Mucosa of stomach (tissue), 1 donor: ENCODE results near the gene ZBTB4.
"Not testable (repeated sequence)": the region's sequence is repeated elsewhere in the genome, so short reads cannot be mapped to it uniquely, and the experiment has no call there.

ENCODE experiments used
- H3K27me3 ChIP-seq: one replicate; pipeline ENCODE4 v1.7.0; 2013; ENCODE audit warnings: mild to moderate bottlenecking, low read length; ENCODE audit not compliant: control insufficient read depth, insufficient read depth
- H3K36me3 ChIP-seq: one replicate; pipeline ENCODE4 v1.7.0; 2013; ENCODE audit warnings: low read length; ENCODE audit not compliant: control insufficient read depth, insufficient read depth
- H3K4me1 ChIP-seq: one replicate; pipeline ENCODE4 v1.7.0; 2013; ENCODE audit warnings: mild to moderate bottlenecking, low read length; ENCODE audit not compliant: control insufficient read depth, insufficient read depth
- H3K4me3 ChIP-seq: one replicate; pipeline ENCODE4 v1.7.0; 2013; ENCODE audit warnings: low read length
- H3K9ac ChIP-seq: one replicate; pipeline ENCODE4 v1.7.0; 2013; ENCODE audit warnings: mild to moderate bottlenecking, low read length, moderate library complexity
- H3K9me3 ChIP-seq: one replicate; pipeline ENCODE4 v1.7.0; 2013; ENCODE audit warnings: mild to moderate bottlenecking, low read length, moderate library complexity; ENCODE audit not compliant: control insufficient read depth
- donor health status: Pancreatic carcinoma.

The ZBTB4 gene

DNA sequence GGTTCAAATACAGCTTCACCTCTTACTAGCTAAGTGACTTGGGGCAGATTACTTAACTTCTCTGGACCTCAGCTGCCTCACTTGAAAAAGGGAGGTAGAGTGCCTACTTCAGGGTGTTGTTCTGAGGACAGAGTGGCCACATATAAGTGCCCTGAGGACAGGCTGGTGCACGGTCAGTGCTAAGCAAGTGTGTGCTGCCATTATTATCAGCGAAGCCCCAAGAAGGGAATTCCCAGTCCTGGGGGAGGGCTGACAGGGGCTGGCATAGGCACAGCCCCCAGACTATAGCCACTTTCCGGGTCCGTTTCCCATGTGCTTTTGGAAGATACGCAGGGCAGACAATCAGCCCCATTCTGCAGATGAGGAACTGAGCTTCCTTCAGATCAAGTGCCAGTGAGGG lies 2.5 kb downstream of the ZBTB4 start:
- peaks cover 43% of the 10 kb centered on the region for H3K4me1 ChIP-seq
- peak overlapping the region; percentile 93 for H3K9ac ChIP-seq
- H3K9me3 ChIP-seq: no peaks in the 10 kb centered on the region
- H3K36me3 ChIP-seq: no peaks in the 10 kb centered on the region
- no peaks in the 10 kb centered on the region for H3K27me3 ChIP-seq
- H3K4me3 ChIP-seq: no peak overlapping the region

DNA sequence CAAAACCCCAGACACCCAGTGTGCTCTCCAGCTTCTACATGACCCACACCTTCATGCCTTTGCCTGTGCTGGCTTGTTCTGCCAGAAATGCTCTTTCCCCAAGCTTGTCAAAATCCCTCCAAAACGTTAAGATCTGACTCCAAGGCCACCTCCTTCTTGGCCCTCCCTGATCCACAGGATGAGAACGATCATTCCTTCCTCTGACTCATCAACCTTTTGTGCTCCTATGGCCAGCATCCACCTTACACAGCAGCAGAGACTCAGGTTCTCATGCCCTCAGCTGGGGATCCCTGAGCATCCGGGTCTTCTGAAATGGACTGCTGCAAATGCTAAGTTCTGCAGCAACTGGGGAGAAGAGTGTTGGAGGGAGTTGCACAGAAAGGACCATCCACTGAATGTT lies 2.9 kb downstream of the ZBTB4 start:
- Histone ChIP-seq H3K36me3 (no peaks in the 10 kb centered on the region), H3K9me3 (no peaks in the 10 kb centered on the region), H3K4me1 (peaks cover 43% of the 10 kb centered on the region), H3K9ac (no peak overlapping the region), H3K4me3 (no peak overlapping the region), H3K27me3 (no peaks in the 10 kb centered on the region)

DNA sequence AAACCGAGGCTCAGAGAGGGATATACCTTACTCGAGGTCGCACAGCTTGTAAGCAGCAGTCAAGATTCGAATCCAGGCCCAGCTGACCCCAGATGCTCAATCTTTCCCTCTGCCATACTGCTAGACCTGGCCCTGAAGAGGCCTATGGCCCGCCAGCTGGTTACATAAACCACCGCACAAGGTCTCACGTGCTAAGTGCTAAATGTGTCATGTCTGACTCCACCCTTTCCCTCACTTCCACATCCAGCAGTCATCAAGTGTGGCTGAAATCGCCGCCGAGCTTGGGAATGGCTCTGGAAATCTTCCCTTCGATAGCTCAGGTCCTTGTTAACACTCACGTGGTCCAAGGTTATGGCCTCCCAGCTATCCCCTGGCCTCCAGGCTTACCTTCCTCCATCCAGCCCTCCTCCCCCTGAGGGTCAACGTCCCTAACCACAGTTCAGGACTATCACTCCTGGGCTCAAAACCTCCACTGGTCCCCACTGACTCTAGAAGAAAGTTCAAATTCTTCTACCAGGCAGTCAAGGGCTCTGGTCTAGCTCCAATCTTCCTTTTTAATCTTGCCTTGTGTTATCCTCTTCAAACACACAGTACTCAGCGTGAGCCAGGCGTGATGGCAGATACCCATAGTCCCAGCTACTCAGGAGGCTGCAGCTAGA lies 3.5 kb downstream of the ZBTB4 start:
- peaks cover 43% of the 10 kb centered on the region for H3K4me1 ChIP-seq
- H3K4me3 ChIP-seq: no peak overlapping the region
- no peaks in the 10 kb centered on the region for H3K36me3 ChIP-seq
- H3K9ac ChIP-seq: no peak overlapping the region
- no peaks in the 10 kb centered on the region for H3K9me3 ChIP-seq
- no peaks in the 10 kb centered on the region for H3K27me3 ChIP-seq

DNA sequence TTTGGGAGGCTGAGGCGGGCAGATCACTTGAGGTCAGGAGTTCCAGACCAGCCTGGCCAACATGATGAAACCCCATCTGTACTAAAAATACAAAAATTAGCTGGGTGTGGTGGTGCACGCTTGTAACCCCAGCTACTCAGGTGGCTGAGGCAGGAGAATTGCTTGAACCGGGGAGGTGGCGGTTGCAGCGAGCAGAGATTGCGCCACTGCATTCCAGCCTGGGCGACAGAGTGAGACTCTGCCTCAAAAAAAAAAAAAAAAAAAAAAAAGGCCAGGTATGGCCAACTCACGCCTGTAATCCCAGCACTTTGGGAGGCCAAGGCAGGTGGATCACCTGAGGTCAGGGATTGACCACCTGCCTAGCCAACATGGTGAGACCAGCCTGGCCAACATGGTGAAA lies 4.7 kb downstream of the ZBTB4 start:
- not testable (repeated sequence) for H3K27me3 ChIP-seq, H3K4me3 ChIP-seq, H3K9me3 ChIP-seq, H3K36me3 ChIP-seq, H3K9ac ChIP-seq
- peaks cover 36% of the 10 kb centered on the region for H3K4me1 ChIP-seq

DNA sequence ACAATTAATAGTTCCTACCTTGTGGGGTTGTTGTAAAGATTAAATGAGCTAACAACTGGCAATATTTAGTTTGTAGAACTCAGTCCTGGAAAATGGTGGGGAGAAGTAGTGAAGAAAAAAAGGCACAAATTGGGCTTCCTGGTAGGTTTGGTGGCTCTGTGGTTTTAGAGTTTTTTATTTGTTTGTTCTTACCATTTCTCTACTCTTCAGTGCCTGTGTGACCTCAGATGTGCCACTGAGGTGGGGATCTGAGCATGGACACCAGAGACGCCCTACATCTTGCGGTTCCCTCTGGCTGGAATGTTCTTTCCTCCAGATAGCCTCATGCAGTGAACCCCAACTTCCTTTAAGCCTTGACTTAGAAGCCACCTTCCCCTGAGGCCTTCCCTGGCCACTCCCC lies 7.7 kb downstream of the ZBTB4 start:
- Histone ChIP-seq H3K4me3 (no peak overlapping the region), H3K36me3 (peaks cover 4% of the 10 kb centered on the region), H3K9ac (no peak overlapping the region), H3K9me3 (no peaks in the 10 kb centered on the region), H3K4me1 (peaks cover 14% of the 10 kb centered on the region), H3K27me3 (no peaks in the 10 kb centered on the region)

DNA sequence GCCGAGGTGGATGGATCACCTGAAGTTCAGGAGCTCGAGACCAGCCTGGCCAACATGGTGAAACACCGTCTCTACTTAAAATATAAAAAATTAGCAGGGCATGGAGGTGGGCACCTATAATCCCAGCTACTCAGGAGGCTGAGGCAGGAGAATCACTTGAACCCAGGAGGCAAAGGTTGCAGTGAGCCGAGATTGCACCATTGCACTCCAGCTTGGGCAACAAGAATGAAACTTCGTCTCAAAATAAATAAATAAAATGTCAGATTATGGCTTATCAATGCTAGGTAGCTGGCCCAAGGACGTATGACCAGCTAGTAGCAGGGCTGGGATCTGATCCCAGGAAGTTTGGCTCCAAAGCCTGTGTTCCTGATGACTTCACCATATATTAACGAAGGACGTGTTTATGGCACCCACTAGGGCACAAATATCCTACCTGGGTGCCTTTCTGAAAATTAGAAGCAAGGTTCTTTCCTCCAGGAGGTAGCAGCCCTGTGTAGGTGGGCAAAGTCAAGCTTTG lies 8.9 kb downstream of the ZBTB4 start:
- not testable (repeated sequence) for H3K36me3 ChIP-seq, H3K4me3 ChIP-seq, H3K9ac ChIP-seq, H3K27me3 ChIP-seq, H3K4me1 ChIP-seq, H3K9me3 ChIP-seq

DNA sequence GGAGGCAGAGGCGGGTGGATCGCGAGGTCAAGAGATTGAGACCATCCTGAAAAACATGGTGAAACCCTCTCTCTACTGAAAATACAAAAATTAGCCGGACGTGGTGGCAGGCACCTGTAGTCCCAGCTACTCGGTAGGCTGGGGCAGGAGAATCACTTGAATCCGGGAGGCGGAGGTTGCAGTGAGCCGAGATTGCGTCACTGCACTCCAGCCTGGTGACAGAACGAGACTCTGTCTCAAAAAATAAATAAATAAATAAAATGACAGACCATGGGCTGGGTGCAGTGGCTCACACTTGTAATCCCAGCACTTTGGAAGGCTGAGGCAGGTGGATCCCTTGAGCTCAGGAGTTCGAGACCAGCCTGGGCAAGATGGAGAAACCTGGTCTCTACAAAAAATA lies 9.6 kb downstream of the ZBTB4 start:
- not testable (repeated sequence) for H3K9me3 ChIP-seq, H3K4me1 ChIP-seq, H3K9ac ChIP-seq, H3K36me3 ChIP-seq, H3K4me3 ChIP-seq, H3K27me3 ChIP-seq

DNA sequence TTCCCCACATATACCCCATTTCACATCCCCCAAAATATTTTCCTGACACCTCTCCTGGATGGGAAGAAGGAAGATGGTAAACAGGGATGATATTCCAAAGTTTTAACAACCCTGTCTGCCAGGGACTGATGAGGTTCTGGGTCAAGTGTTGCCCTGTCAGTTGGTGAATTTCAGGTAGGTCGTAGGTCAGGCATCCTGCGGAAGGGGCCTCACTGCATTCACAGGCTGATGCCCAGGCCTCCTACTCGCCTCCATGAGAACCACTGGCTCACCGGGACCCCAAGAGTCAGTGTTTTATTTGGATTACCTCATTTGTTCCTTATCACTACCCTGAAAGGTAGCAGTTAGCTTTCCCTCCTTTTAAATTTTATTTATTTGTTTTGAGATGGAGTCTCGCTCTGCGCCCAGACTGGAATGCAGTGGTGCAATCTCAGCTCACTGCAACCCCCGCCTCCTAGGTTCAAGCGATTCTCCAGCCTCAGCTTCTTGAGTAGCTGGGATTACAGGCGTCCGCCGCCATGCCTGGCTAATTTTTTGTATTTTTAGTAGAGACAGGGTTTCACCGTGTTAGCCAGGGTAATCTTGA lies 10.5 kb downstream of the ZBTB4 start:
- no peak overlapping the region for H3K4me3 ChIP-seq
- no peaks in the 10 kb centered on the region for H3K4me1 ChIP-seq
- no peaks in the 10 kb centered on the region for H3K27me3 ChIP-seq
- peaks cover 4% of the 10 kb centered on the region for H3K36me3 ChIP-seq
- no peak overlapping the region for H3K9ac ChIP-seq
- H3K9me3 ChIP-seq: no peaks in the 10 kb centered on the region

DNA sequence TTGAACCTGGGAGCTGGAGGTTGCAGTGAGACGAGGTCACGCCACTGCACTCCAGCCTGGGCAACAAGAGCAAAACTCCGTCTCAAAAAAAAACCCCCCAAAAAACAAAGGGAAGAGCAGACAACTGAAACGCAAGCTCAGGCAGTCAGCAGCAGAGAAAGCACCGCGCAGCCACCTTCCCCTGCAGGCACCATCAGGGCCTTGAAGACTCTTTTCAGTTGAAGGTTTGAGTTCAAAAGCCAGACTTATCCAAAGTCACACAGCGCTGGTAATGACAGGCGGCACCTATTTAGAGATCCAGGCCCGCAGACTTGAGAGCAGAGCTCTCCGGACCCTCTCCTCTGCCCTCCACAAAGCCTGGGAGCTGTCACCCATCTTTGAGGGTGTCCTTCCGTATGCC lies 11.1 kb downstream of the ZBTB4 start:
- no peaks in the 10 kb centered on the region for H3K4me1 ChIP-seq
- no peak overlapping the region for H3K9ac ChIP-seq

DNA sequence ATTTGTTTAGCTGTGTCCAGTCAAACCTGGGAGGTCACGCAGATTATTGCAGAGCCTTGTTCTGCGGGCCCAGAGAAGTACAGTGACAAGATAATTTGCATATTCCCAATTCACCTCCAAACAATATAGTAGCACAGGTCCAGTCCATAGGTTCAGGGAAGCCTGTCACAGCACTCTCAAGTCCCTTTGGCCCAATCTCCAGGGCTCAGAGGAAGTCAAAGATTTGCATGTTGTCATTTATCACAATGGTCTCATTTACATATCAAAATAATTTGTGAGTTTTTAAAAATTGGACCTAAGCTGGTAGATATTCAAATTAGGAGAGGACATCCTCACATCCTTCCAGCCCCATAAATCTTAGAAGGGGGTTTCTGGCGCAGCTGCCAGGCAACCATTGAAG lies 11.9 kb downstream of the ZBTB4 start:
- Histone ChIP-seq H3K4me1 (no peaks in the 10 kb centered on the region), H3K27me3 (no peaks in the 10 kb centered on the region), H3K9me3 (no peaks in the 10 kb centered on the region), H3K9ac (no peak overlapping the region), H3K36me3 (peaks cover 4% of the 10 kb centered on the region), H3K4me3 (no peak overlapping the region)

More for the DNA sequence above, 11.1 kb downstream of the ZBTB4 start:
- Histone ChIP-seq H3K4me3 (no peak overlapping the region), H3K36me3 (peaks cover 4% of the 10 kb centered on the region), H3K9me3 (no peaks in the 10 kb centered on the region), H3K27me3 (no peaks in the 10 kb centered on the region)

DNA sequence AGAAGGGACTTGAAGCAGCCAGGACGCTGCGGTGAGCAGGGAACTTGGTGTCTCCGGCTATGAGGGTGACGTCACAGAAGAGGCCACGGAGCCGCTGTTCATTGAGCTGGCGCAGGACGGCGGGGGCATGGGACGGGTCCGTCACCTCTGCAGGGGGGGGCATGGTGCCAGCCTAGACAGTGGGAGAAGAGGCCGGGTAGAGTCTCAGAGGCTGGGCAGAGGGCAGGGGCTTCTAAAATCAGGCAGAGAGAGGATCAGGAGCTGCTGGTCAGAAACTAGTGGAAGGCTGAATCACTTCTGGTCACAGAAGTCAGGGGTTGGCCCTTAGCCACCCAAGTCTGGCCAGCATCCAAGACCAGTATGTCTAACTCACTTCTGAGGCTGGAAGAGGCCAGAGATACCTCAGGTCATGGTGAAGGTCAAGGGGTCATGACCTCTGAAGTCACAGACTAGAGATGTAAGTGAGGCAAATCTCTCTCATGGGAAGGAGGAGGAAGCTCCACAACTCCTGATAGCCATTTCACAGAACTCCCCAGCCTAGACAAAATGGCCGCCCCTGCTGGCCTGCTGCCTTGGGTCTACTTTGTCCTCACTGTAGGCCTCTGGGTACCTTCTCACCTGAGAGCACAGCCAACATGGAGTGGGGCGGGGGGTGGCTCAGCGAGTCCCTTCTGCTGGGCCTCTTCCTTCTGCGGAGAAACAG lies 12.6 kb downstream of the ZBTB4 start:
- Histone ChIP-seq H3K9me3 (no peaks in the 10 kb centered on the region), H3K4me3 (no peak overlapping the region), H3K36me3 (peaks cover 4% of the 10 kb centered on the region), H3K4me1 (no peaks in the 10 kb centered on the region), H3K27me3 (no peaks in the 10 kb centered on the region), H3K9ac (no peak overlapping the region)

DNA sequence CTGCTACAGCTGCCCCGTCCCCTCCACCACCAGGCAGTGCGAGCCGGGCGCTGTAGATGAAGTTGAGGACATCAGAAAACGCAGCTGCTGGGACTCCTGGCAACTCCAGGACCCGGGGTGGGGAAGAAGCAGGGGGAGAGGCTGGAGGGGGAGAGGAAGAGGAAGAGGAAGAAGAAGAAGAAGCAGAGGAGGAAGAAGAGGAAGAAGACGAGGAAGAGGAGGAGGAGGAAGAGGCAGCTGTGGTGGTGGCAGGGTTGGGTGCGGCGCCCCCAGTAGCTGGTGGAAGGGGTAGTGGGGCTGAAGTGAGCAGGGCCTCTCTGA lies 13.2 kb downstream of the ZBTB4 start:
- Histone ChIP-seq H3K4me3 (no peak overlapping the region), H3K9ac (no peak overlapping the region), H3K4me1 (no peaks in the 10 kb centered on the region), H3K27me3 (no peaks in the 10 kb centered on the region), H3K9me3 (no peaks in the 10 kb centered on the region), H3K36me3 (peaks cover 4% of the 10 kb centered on the region)
